ENCODE data around the gene RPL22L1. TPM values are rescaled to one million over a fixed set of nuclear protein-coding genes. Genes with fewer than 3 reads are reported as not detected.

Gene RPL22L1
- total RNA-seq, 6 donors from 2014 or later, result 4.2 to 33.7 (median 29.0) TPM

DNA sequence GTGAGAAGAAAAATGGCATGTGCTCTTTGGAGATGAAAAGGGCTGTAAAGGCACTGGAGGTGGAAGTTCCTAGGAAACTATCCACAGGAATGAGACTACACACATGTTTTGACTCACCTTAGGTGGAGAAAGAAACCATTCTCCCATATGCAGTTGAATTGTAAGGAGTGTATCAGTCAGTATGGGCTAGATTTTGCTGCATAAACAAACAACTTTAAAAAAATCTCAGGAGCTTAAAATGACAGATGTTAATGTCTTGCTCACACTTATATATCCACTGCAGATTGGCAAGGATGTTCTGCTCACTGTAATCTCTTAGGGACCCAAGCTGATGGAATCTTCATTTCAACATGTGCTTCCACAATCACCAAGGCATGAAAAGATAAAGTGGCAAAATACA lies 25.6 kb downstream of the RPL22L1 start:
- H3K27ac ChIP-seq, result no peak overlapping the region
- H3K9me3 ChIP-seq, result no peaks in the 10 kb centered on the region
- H3K4me1 ChIP-seq, result no peaks in the 10 kb centered on the region
- H3K27me3 ChIP-seq, result no peaks in the 10 kb centered on the region
- TF ChIP-seq POLR2AphosphoS5 (IDR thresholded peaks at IDR 0.05) (no peak), POLR2A (IDR thresholded peaks at IDR 0.05) (no peak), EP300 (IDR thresholded peaks at IDR 0.05) (no peak)
- TF ChIP-seq, protein P1, sequence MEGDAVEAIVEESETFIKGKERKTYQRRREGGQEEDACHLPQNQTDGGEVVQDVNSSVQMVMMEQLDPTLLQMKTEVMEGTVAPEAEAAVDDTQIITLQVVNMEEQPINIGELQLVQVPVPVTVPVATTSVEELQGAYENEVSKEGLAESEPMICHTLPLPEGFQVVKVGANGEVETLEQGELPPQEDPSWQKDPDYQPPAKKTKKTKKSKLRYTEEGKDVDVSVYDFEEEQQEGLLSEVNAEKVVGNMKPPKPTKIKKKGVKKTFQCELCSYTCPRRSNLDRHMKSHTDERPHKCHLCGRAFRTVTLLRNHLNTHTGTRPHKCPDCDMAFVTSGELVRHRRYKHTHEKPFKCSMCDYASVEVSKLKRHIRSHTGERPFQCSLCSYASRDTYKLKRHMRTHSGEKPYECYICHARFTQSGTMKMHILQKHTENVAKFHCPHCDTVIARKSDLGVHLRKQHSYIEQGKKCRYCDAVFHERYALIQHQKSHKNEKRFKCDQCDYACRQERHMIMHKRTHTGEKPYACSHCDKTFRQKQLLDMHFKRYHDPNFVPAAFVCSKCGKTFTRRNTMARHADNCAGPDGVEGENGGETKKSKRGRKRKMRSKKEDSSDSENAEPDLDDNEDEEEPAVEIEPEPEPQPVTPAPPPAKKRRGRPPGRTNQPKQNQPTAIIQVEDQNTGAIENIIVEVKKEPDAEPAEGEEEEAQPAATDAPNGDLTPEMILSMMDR (IDR thresholded peaks at IDR 0.05), result no peak
- H3K4me3 ChIP-seq, result no peak overlapping the region
- ATAC-seq (ENCODE audit: low FRiP score in 2 of 2), result no peak
- H3K36me3 ChIP-seq, result no peaks in the 10 kb centered on the region
- DNase-seq, result no peak

DNA sequence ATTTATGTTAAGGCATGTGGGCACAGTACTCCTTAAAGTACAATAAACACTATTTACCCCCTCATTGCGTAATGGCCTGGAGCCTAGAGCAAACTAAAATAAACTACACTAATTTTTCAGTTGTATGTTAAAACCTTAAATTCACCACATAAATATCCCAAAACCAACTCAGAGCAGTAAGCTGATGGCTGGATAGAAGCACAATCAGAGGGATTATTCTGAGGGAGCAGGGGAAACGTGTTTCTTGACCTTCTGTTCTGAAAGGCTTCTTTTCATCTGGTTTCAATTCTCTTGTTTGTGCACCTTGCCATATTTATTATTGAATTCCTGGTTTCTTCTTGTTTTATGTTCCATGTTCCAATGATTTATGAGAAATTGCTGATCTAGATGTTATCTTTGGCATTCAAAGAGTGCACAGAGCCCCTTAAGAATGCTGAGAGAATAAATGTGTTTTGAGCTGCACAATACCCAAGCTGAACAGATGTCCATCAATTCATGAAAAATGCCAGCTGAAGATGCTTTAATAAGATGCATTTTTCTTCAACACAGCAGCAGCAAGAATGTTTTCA lies 29.6 kb downstream of the RPL22L1 start:
- DNase-seq, result no peak
- Histone ChIP-seq H3K27ac (no peak overlapping the region), H3K27me3 (no peaks in the 10 kb centered on the region), H3K9me3 (no peaks in the 10 kb centered on the region), H3K4me1 (no peaks in the 10 kb centered on the region), H3K4me3 (no peak overlapping the region), H3K36me3 (no peaks in the 10 kb centered on the region)
- no peak for TF ChIP-seq POLR2A (IDR thresholded peaks at IDR 0.05)
- no peak for TF ChIP-seq POLR2AphosphoS5 (IDR thresholded peaks at IDR 0.05)
- no peak for TF ChIP-seq EP300 (IDR thresholded peaks at IDR 0.05)
- TF ChIP-seq, protein P1 (IDR thresholded peaks at IDR 0.05), result no peak
- WGBS, 2 donors, result 71 to 77% methylated on average over 2 of the region's 2 CpGs
- ATAC-seq (ENCODE audit: low FRiP score in 2 of 2), result no peak

DNA sequence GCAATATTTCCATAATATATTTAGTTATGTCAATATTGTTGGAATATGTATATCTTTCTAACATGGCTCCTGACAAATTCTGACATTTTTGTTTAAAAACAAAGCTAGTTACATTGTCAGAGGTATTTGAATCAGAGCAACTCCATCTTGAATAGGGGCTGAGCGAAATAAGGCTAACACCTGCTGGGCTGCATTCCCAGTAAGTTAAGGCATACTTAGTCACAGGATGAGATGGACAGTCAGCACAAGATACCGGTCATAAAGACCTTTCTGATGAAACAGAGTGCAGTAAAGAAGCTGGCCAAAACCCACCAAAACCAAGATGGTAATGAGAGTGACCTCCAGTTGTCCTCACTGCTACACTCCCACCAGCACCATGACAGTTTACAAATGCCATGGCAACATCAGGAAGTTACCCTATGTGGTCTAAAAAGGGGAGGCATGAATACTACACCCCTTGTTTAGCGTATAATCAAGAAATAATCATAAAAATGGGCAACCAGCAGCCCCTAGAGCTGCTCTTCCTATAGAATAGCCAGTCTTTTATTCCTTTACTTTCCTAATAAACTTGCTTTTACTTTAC lies 30.4 kb downstream of the RPL22L1 start:
- no peak overlapping the region for H3K4me3 ChIP-seq
- no peak for ATAC-seq (ENCODE audit: low FRiP score in 2 of 2)
- H3K36me3 ChIP-seq, result no peaks in the 10 kb centered on the region
- no peaks in the 10 kb centered on the region for H3K27me3 ChIP-seq
- H3K4me1 ChIP-seq, result no peaks in the 10 kb centered on the region
- TF ChIP-seq POLR2AphosphoS5 (IDR thresholded peaks at IDR 0.05) (no peak), EP300 (IDR thresholded peaks at IDR 0.05) (no peak), POLR2A (IDR thresholded peaks at IDR 0.05) (no peak)
- TF ChIP-seq, protein P1 (IDR thresholded peaks at IDR 0.05), result no peak
- no peak overlapping the region for H3K27ac ChIP-seq
- no peaks in the 10 kb centered on the region for H3K9me3 ChIP-seq
- WGBS, 2 donors, result 89 to 90% methylated on average over 3 of the region's 3 CpGs
- no peak for DNase-seq

DNA sequence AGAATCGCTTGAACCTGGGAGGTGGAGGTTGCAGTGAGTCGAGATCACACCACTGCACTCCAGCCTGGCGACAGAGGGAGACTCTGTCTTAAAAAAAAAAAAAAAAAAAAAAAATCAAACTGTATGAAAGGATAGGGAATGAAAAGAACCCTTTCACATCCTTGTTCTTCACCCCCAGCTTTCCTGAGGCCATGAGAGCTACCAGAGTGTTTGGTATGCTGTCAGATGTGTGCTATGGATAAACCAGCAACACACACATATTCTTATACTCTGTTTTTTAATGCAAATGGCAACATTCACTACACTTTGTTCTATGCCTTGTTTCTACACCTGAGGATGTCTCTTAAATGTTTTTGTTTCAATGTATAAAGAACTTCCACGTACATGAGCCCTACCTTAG lies 33.5 kb downstream of the RPL22L1 start:
- WGBS, 2 donors, result 86 to 87% methylated on average over 4 of the region's 4 CpGs
- ATAC-seq (ENCODE audit: low FRiP score in 2 of 2), result no peak

More for the DNA sequence above, 33.5 kb downstream of the RPL22L1 start:
- H3K36me3 ChIP-seq, result no peaks in the 10 kb centered on the region
- TF ChIP-seq, protein P1 (IDR thresholded peaks at IDR 0.05), result no peak
- TF ChIP-seq POLR2AphosphoS5 (IDR thresholded peaks at IDR 0.05), result no peak
- no peak for TF ChIP-seq POLR2A (IDR thresholded peaks at IDR 0.05)
- no peak for TF ChIP-seq EP300 (IDR thresholded peaks at IDR 0.05)
- H3K4me1 ChIP-seq, result no peaks in the 10 kb centered on the region
- no peak for DNase-seq
- no peak overlapping the region for H3K4me3 ChIP-seq
- H3K27ac ChIP-seq, result no peak overlapping the region
- H3K9me3 ChIP-seq, result no peaks in the 10 kb centered on the region
- H3K27me3 ChIP-seq, result no peaks in the 10 kb centered on the region
